Measurements from ENCODE around the gene RAI1.

Gene RAI1

GRCh38 chr17:17757956-17758845 is 76.9 kb downstream of the RAI1 start:
- H3K27ac ChIP-seq: peak overlapping the region; percentile 25
- ChIA-PET POLR2A (ENCODE audit: low non-redundant PET) (no interaction called here), CTCF (interaction anchor here (1.1 to 1.3 kb wide), 2 partner anchors 16 to 55 kb away, joined by 3 to 4 read pairs; no protein-coding TSS in a partner anchor)
- no peak for TF ChIP-seq CTCF (conservative IDR thresholded peaks at IDR 0.05; ENCODE audit: low read depth)
- DNase-seq (ENCODE audit: low spot score): no peak

- ChIA-PET POLR2A (ENCODE audit: low non-redundant PET) (no interaction called here), CTCF (interaction anchor here (0.6 to 1.3 kb wide), 3 partner anchors 15 to 54 kb away, joined by 3 to 4 read pairs (median 3); no protein-coding TSS in a partner anchor)
- TF ChIP-seq CTCF (conservative IDR thresholded peaks at IDR 0.05; ENCODE audit: low read depth): no peak
- H3K27ac ChIP-seq: peak overlapping the region; percentile 4; the same call in 1 of the 2 replicates
- DNase-seq (ENCODE audit: low spot score): no peak
Observed at GRCh38 chr17:17758941-17759563, 77.8 kb downstream of the RAI1 start.

- TF ChIP-seq CTCF (conservative IDR thresholded peaks at IDR 0.05; ENCODE audit: low read depth): no peak
- ChIA-PET CTCF (interaction anchor here (0.8 kb wide), 2 partner anchors 80 to 130 kb away, joined by 3 read pairs; no protein-coding TSS in a partner anchor), POLR2A (ENCODE audit: low non-redundant PET) (no interaction called here)
- DNase-seq (ENCODE audit: low spot score): no peak
- H3K27ac ChIP-seq: peak overlapping the region; percentile 22; the same call in 1 of the 2 replicates
Observed at GRCh38 chr17:17760350-17760749, 79.1 kb downstream of the RAI1 start.

- no peak for DNase-seq (ENCODE audit: low spot score)
- ChIA-PET POLR2A (ENCODE audit: low non-redundant PET) (no interaction called here), CTCF (interaction anchor here (0.8 to 1.7 kb wide), 4 partner anchors 13 to 130 kb away, joined by 3 to 7 read pairs (median 4); no protein-coding TSS in a partner anchor)
- H3K27ac ChIP-seq: peak overlapping the region; percentile 49
- TF ChIP-seq CTCF (conservative IDR thresholded peaks at IDR 0.05; ENCODE audit: low read depth): no peak
Observed at GRCh38 chr17:17760872-17761550, 79.8 kb downstream of the RAI1 start.

DNA sequence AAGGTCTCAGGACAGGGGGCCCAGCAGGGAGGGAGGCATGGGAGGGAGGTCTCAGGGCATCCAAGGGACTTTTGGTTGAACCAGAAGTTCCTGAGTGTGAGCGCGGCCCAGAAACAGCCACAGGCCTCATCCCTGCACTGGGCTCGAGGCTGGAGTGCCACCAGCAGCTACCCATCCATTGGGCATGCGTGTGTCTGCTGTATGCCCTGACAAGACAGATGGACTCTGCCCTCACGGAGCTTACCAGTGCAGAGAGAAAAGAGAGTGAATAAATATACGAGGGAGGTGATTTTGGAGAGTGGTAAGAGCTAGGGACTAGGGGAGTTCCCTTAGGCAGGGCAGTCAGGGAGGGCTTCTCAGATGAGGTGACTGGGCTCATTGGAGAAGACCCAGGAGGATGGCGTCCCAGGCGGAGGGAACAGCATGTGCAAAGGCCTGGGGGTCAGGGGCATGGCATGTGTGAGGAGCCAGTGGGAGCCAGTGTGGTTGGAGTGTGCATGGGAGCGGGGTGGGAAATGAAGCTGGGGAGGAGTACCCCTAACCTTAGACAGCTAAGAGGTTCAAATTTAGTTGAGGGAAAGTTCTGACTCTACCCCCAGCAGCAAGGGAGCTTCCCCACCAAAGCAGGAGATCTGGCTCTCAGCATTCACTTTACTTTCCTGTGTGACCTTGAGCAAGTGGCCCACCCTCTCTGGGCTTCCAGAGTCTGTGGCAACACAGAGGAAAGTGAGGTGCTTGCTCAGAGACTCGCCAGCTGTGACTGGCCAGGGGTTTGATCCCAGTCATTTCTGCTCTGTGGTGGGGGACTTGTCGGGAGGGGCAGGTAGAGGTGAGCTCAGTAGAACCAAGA is 80.9 kb downstream of the RAI1 start:
- peak overlapping the region; percentile 49 for H3K27ac ChIP-seq
- no peak for DNase-seq (ENCODE audit: low spot score)
- CTCF ChIA-PET: interaction anchor here (1.0 to 1.7 kb wide), 2 partner anchors 13 to 14 kb away, joined by 5 to 7 read pairs; no protein-coding TSS in a partner anchor
- no peak for TF ChIP-seq CTCF (conservative IDR thresholded peaks at IDR 0.05; ENCODE audit: low read depth)
- POLR2A ChIA-PET (ENCODE audit: low non-redundant PET): no interaction called here
